Activated naive CD4-positive, alpha-beta T cell treated with anti-CD3 and anti-CD28 coated beads, Interleukin-2, amount 50 U/mL, for 16 hours (primary cell): ENCODE data around the gene C19orf25.
"Not testable (repeated sequence)": the region's sequence is repeated elsewhere in the genome, so short reads cannot be mapped to it uniquely, and the experiment has no call there.

Experiments
- DNase-seq: peaks from one replicate; pipeline ENCODE4 v3.0.0-alpha.2; 2020

The C19orf25 gene

GRCh38 chr19:1495051-1495798 is 16.2 kb upstream of the C19orf25 start:
- no peak for DNase-seq

- no peak for DNase-seq
These were observed 15.2 kb upstream of the C19orf25 start for GRCh38 chr19:1494115-1494815.

- DNase-seq = no peak
These were observed 13.5 kb upstream of the C19orf25 start for GRCh38 chr19:1492474-1493006.

- DNase-seq = no peak
These were observed 12.8 kb upstream of the C19orf25 start for GRCh38 chr19:1491849-1492170.

- no peak for DNase-seq
These were observed 12.3 kb upstream of the C19orf25 start, which contains the start of gene REEP6 for GRCh38 chr19:1491114-1491848. TSS of gene REEP6 (plus strand) at chr19:1491181. CDS start at chr19:1491270, 89 bp downstream.

- peak; percentile 93 for DNase-seq
These were observed 11.5 kb upstream of the C19orf25 start, which contains the start of gene PCSK4 for GRCh38 chr19:1490311-1491113. TSS of gene PCSK4 (minus strand) at chr19:1490350. CDS start at chr19:1490346, 4 bp downstream.

GRCh38 chr19:1489463-1490310 is 10.7 kb upstream of the C19orf25 start:
- peak; percentile 14 for DNase-seq

GRCh38 chr19:1488282-1488601 is 9.2 kb upstream of the C19orf25 start:
- DNase-seq = no peak

- DNase-seq = no peak
These were observed 8.7 kb upstream of the C19orf25 start for GRCh38 chr19:1487576-1488281.

GRCh38 chr19:1486720-1487575 is 7.9 kb upstream of the C19orf25 start:
- no peak for DNase-seq

GRCh38 chr19:1483979-1484428 is 5.0 kb upstream of the C19orf25 start:
- no peak for DNase-seq

GRCh38 chr19:1483131-1483978 is 4.3 kb upstream of the C19orf25 start:
- peak; percentile 10 for DNase-seq

GRCh38 chr19:1482361-1483130 is 3.5 kb upstream of the C19orf25 start:
- peak; percentile 9 for DNase-seq

GRCh38 chr19:1481893-1482360 is 2.9 kb upstream of the C19orf25 start:
- DNase-seq = peak; percentile 9

- DNase-seq = no peak
These were observed 2.3 kb upstream of the C19orf25 start for GRCh38 chr19:1481224-1481892.

- DNase-seq = not testable (repeated sequence)
These were observed 2.0 kb downstream of the C19orf25 start for GRCh38 chr19:1477056-1477455.

GRCh38 chr19:1475751-1476437 is 3.1 kb downstream of the C19orf25 start:
- peak; percentile 9 for DNase-seq
